ENCODE measurements around the gene REPIN1. TPM values are rescaled to one million over a fixed set of nuclear protein-coding genes. Genes with fewer than 3 reads are reported as not detected.

REPIN1 gene
- total RNA-seq, 1 experiment from 2014 or later: 106 TPM

GRCh38 chr7:150341263-150342120 is 27.1 kb upstream of the REPIN1 start, which contains the start of gene RARRES2:
Gene RARRES2, minus strand, starts transcription at chr7:150341629. Its CDS starts 1,020 bp downstream, at chr7:150340609.
- Histone ChIP-seq H3K56ac (ENCODE audit: insufficient read length, low read depth, low read length) (no peak within 1 kb of the TSS), H2AK5ac (ENCODE audit: insufficient read length, low read length) (no peak within 1 kb of the TSS), H3T11ph (ENCODE audit: low read length) (no peak within 1 kb of the TSS), H3K9ac (ENCODE audit: extremely low read depth, insufficient read length, low read length) (peak within 1 kb of the TSS; percentile 43), H3K4ac (ENCODE audit: low read depth, low read length) (no peak within 1 kb of the TSS), H3K23ac (ENCODE audit: insufficient read length, low read depth, low read length) (no peak within 1 kb of the TSS), H2BK120ac (ENCODE audit: low read depth, low read length, poor library complexity, severe bottlenecking) (no peak within 1 kb of the TSS), H3K27me3 (ENCODE audit: insufficient read depth, low read length) (peaks cover 16% of the 10 kb centered on the region), H3K4me1 (ENCODE audit: insufficient read depth, low read length) (no peaks in the 10 kb centered on the region; the same call in 1 of the 2 replicates), H3K14ac (ENCODE audit: insufficient read depth, low read length) (peak within 1 kb of the TSS; percentile 52), H3K23me2 (ENCODE audit: insufficient read length, low read depth, low read length, poor library complexity, severe bottlenecking) (peaks cover 16% of the 10 kb centered on the region), H3K4me2 (ENCODE audit: insufficient read depth, insufficient read length, low read length) (peak within 1 kb of the TSS; percentile 76), H4K91ac (ENCODE audit: insufficient read length, low read depth, low read length) (no peak within 1 kb of the TSS), H2BK5ac (ENCODE audit: insufficient read length, low read length) (no peak within 1 kb of the TSS), H3K27ac (ENCODE audit: insufficient read length, low read depth, low read length) (no peak within 1 kb of the TSS), H3K79me1 (ENCODE audit: insufficient read depth, low read depth, low read length, poor library complexity, severe bottlenecking) (no peaks in the 10 kb centered on the region), H3K79me2 (ENCODE audit: insufficient read depth, low read length) (no peaks in the 10 kb centered on the region), H4K20me1 (ENCODE audit: control insufficient read depth, insufficient read depth, insufficient read length) (no peaks in the 10 kb centered on the region), H2AFZ (ENCODE audit: low read length) (no peak within 1 kb of the TSS), H2BK12ac (ENCODE audit: insufficient read length, low read depth, low read length) (no peak within 1 kb of the TSS), H4K8ac (replicated peaks; ENCODE audit: insufficient read length, low read depth, low read length) (no peak within 1 kb of the TSS), H3K9me3 (ENCODE audit: control insufficient read depth, low read depth, low read length) (peaks cover 7% of the 10 kb centered on the region), H4K5ac (ENCODE audit: insufficient read length, low read depth, low read length) (no peak within 1 kb of the TSS), H2BK15ac (ENCODE audit: low read depth, low read length) (no peak within 1 kb of the TSS), H2BK20ac (ENCODE audit: low read depth, low read length, poor library complexity, severe bottlenecking) (no peak within 1 kb of the TSS), H3K18ac (ENCODE audit: insufficient read length, low read depth, low read length) (no peak within 1 kb of the TSS)
- peaks cover 76% of the 10 kb centered on the region for H3K27me3 Mint-ChIP-seq (ENCODE audit: low read depth)
- peaks cover 17 to 35% (median 26%) of the 10 kb centered on the region in 3 experiments for H3K36me3 Mint-ChIP-seq (ENCODE audit: insufficient read depth in 1 of 3, low read depth in 3 of 3)
- peak; percentile 75 for DNase-seq
- WGBS (ENCODE audit: extremely low coverage, insufficient read length, low lambda C conversion rate): no CpG with 5 or more reads among the region's 49 CpGs
- peak within 1 kb of the TSS in 1 of 3 experiments; percentile 95; a peak in 3 of 7 replicates for H3K27ac Mint-ChIP-seq
- H3K4me1 Mint-ChIP-seq: peaks cover 43 to 54% of the 10 kb centered on the region in 2 experiments
- peaks cover 13 to 18% of the 10 kb centered on the region in 2 experiments for H3K9me3 Mint-ChIP-seq
- peak within 1 kb of the TSS; percentile 74 to 96 for H3K4me3 Mint-ChIP-seq
- TF ChIP-seq CTCF (conservative IDR thresholded peaks at IDR 0.05): no peak

Measured in H9 (cell line).